OCI-LY3 (cell line): ENCODE measurements around the gene TLCD3B.

Source experiments
- H2AFZ ChIP-seq: fragments of 200-600, 300-600 bp; shearing (Covaris generic); 2 replicates; pipeline ENCODE4 v1.6.0; 2014; ENCODE audit warnings: antibody characterized with exemption, low read depth, low read length
- H3K27ac ChIP-seq: fragments of 200-600, 300-600 bp; sonication (generic); 2 replicates; pipeline ENCODE4 v1.5.1; 2014; ENCODE audit warnings: mild to moderate bottlenecking, low read length, moderate library complexity, mixed read lengths
- H3K27me3 ChIP-seq: fragments of 200-600, 300-600 bp; sonication (generic); 2 replicates; pipeline ENCODE4 v1.6.1; 2014; ENCODE audit warnings: low read depth, low read length, mixed read lengths
- H3K36me3 ChIP-seq: fragments of 200-600, 300-600 bp; sonication (generic); replicated peaks from 2 replicates; pipeline ENCODE3; 2014; ENCODE audit warnings: low read depth, low read length, mixed read lengths
- H3K4me1 ChIP-seq: fragments of 300-600, 200-600 bp; sonication (generic); 2 replicates; pipeline ENCODE4 v1.6.1; 2014; ENCODE audit warnings: low read length, mixed read lengths
- H3K4me2 ChIP-seq: fragments of 200-600, 300-600 bp; sonication (generic); 2 replicates; pipeline ENCODE4 v1.6.1; 2014; ENCODE audit warnings: low read length, mixed read lengths
- H3K4me3 ChIP-seq: fragments of 300-600, 200-600 bp; sonication (generic); 2 replicates; pipeline ENCODE4 v1.5.1; 2014; ENCODE audit warnings: antibody characterized with exemption, mild to moderate bottlenecking, low read length, moderate library complexity
- H3K79me2 ChIP-seq: fragments of 300-600, 200-600 bp; shearing (Covaris generic); 2 replicates; pipeline ENCODE4 v1.6.1; 2014; ENCODE audit warnings: mild to moderate bottlenecking, low read length, mixed read lengths
- H3K9ac ChIP-seq: fragments of 300-600, 200-600 bp; shearing (Covaris generic); 2 replicates; pipeline ENCODE4 v1.6.0; 2014; ENCODE audit warnings: mild to moderate bottlenecking, low read length, moderate library complexity
- H3K9me3 ChIP-seq: fragments of 200-600, 300-600 bp; shearing (Covaris generic); 2 replicates; pipeline ENCODE4 v1.6.1; 2014; ENCODE audit warnings: low read length, mixed read lengths; ENCODE audit not compliant: insufficient read depth
- H4K20me1 ChIP-seq: fragments of 200-600, 300-600 bp; sonication (generic); 2 replicates; pipeline ENCODE4 v1.6.1; 2016; ENCODE audit warnings: low read length, mixed read lengths; ENCODE audit not compliant: insufficient read depth
- CTCF ChIP-seq: fragments of 200-600, 300-600 bp; sonication (generic); IDR thresholded peaks from 2 replicates; pipeline ENCODE4 v1.5.1; 2014; ENCODE audit warnings: antibody characterized with exemption, low read length, low read depth
- EZH2phosphoT487 ChIP-seq: fragments of 200-600 bp; shearing (Covaris generic); IDR thresholded peaks from 2 replicates; pipeline ENCODE4 v1.6.1; 2018; ENCODE audit warnings: antibody characterized with exemption, mixed run types, low read depth

The TLCD3B gene

DNA sequence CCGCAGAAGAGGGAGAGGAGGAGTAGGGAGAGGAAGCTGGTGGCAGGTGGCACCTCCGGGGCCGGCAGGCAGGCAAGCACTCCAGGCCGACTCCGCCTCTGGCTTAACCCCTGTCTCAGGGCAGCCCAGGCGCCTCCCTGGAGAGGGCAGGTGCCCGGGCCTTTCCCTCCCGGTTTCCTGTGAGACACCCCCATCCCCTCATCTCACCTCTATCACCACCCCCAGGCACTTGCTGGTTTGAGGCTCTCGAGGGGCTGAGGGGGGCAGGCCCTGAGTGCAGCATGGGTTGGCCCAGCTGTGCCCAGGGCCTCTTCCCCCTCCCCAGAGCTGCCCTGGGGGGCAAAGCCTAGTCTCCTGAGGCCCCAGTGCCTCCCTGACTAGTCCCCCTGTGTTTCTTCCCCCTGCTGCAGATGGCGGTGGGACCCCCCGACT, 26.2 kb downstream of the TLCD3B start:
- Histone ChIP-seq H3K27me3 (no peaks in the 10 kb centered on the region), H3K4me1 (peaks cover 4% of the 10 kb centered on the region; the same call in 1 of the 2 replicates), H2AFZ (no peak overlapping the region), H4K20me1 (no peaks in the 10 kb centered on the region), H3K4me3 (no peak overlapping the region), H3K36me3 (peaks cover 3% of the 10 kb centered on the region), H3K4me2 (no peak overlapping the region), H3K79me2 (no peaks in the 10 kb centered on the region), H3K9me3 (no peaks in the 10 kb centered on the region), H3K9ac (no peak overlapping the region), H3K27ac (no peak overlapping the region)
- TF ChIP-seq CTCF (no peak), EZH2phosphoT487 (no peak)

GRCh38 chr16:30004424-30004776, 26.7 kb downstream of the TLCD3B start:
- H3K9me3 ChIP-seq = no peaks in the 10 kb centered on the region
- TF ChIP-seq EZH2phosphoT487 (no peak), CTCF (no peak)
- peaks cover 4% of the 10 kb centered on the region; the same call in 1 of the 2 replicates for H3K4me1 ChIP-seq
- H3K36me3 ChIP-seq = peaks cover 3% of the 10 kb centered on the region
- no peak overlapping the region for H3K4me2 ChIP-seq
- no peak overlapping the region for H3K9ac ChIP-seq
- H3K27me3 ChIP-seq = no peaks in the 10 kb centered on the region
- H4K20me1 ChIP-seq = no peaks in the 10 kb centered on the region
- no peaks in the 10 kb centered on the region for H3K79me2 ChIP-seq
- H3K4me3 ChIP-seq = no peak overlapping the region
- H2AFZ ChIP-seq = no peak overlapping the region
- H3K27ac ChIP-seq = no peak overlapping the region

DNA sequence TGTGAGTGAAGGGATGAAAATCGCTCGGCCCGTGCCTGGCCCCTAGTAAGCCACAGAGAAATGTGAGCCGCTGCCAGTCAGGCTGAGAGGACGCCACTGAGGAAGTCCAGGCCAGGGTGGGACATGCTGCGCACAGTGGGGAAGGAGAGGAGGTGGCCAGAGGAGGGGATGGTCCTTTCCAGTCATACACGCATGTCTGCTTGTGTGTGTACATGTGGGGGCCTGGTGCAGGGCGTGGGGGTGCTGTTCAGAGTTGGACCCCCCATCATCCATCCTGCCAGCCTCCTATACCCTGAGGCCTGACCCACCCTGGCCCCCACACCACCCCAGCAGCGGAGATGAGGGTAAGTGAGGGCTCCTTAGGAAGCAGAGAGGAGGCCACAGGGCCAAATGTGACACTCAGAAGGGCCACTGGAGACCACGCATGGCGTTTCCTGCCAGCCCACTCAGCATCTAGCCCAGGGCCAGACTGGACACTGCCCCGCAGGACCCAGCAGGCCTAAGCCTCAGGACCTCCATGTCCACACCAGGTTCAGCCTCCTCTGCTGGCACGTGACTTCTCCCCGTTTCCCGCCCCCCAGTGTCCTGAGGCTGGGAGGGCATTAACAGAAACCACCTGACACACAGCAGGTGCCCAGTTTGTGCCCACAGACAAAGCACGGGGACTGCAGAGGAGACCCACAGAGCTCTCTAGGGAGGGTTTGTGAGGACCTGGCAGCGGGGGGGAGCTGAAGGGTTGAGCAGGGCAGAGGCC, 27.2 kb downstream of the TLCD3B start:
- Histone ChIP-seq H3K79me2 (no peaks in the 10 kb centered on the region), H3K4me2 (no peak overlapping the region), H3K4me3 (no peak overlapping the region)

More for the DNA sequence above, 27.2 kb downstream of the TLCD3B start:
- Histone ChIP-seq H3K4me1 (peaks cover 4% of the 10 kb centered on the region; the same call in 1 of the 2 replicates), H3K9ac (no peak overlapping the region), H3K27me3 (no peaks in the 10 kb centered on the region), H2AFZ (no peak overlapping the region), H3K9me3 (no peaks in the 10 kb centered on the region), H3K36me3 (peaks cover 3% of the 10 kb centered on the region), H4K20me1 (no peaks in the 10 kb centered on the region), H3K27ac (no peak overlapping the region)
- TF ChIP-seq CTCF (no peak), EZH2phosphoT487 (no peak)
